ENCODE results near the gene HLCS.

HLCS gene

GRCh38 chr21:36965720-36966065, 776 bp downstream of the HLCS start (continued):
- TF ChIP-seq ZNF416 (tag by site-specific recombination; IDR thresholded peaks at IDR 0.05): no peak
- peak; percentile 61; the same call in 1 of the 2 replicates for TF ChIP-seq ZBTB17 (tag by site-specific recombination; IDR thresholded peaks at IDR 0.05)
- no peak for TF ChIP-seq KLF9 (tag by site-specific recombination; IDR thresholded peaks at IDR 0.05; ENCODE audit: low read depth)
- TF ChIP-seq ZNF488 (tag by site-specific recombination; IDR thresholded peaks at IDR 0.05): no peak
- TF ChIP-seq ZBTB8A (tag by site-specific recombination; IDR thresholded peaks at IDR 0.05): no peak
- no peak for TF ChIP-seq ZNF707 (tag by site-specific recombination; IDR thresholded peaks at IDR 0.05)
- TF ChIP-seq ZNF610 (tag by site-specific recombination; IDR thresholded peaks at IDR 0.05; ENCODE audit: borderline replicate concordance): no peak
- TF ChIP-seq ZNF341 (tag by site-specific recombination; IDR thresholded peaks at IDR 0.05; ENCODE audit: low read depth): peak; percentile 42
- no peak for TF ChIP-seq ZNF747 (tag by site-specific recombination; IDR thresholded peaks at IDR 0.05)
- 0 out of 2 replicates have a peak, but pooled peaks have one; percentile 3 for TF ChIP-seq ZNF184 (tag by site-specific recombination; IDR thresholded peaks at IDR 0.05)
- TF ChIP-seq PRDM10 (tag by site-specific recombination; IDR thresholded peaks at IDR 0.05): no peak
- 0 out of 2 replicates have a peak, but pooled peaks have one; percentile 73 for TF ChIP-seq ZNF639 (tag by site-specific recombination; IDR thresholded peaks at IDR 0.05)
- no peak for TF ChIP-seq ZNF629 (tag by site-specific recombination; IDR thresholded peaks at IDR 0.05)
- TF ChIP-seq SP7 (tag by site-specific recombination; IDR thresholded peaks at IDR 0.05): no peak
- no peak for TF ChIP-seq ZNF596 (tag by site-specific recombination; IDR thresholded peaks at IDR 0.05)
- TF ChIP-seq ZNF692 (tag by site-specific recombination; IDR thresholded peaks at IDR 0.05): no peak; the same call in 1 of the 2 replicates

GRCh38 chr21:36964827-36965719, 1.4 kb downstream of the HLCS start:
- Histone ChIP-seq H3K9me3 (ENCODE audit: control insufficient read depth, insufficient read depth, low read depth, low read length) (no peaks in the 10 kb centered on the region), H3K4me1 (ENCODE audit: control insufficient read depth, insufficient read depth, low read length) (peaks cover 8% of the 10 kb centered on the region; the same call in 1 of the 2 replicates), H3K4me3 (ENCODE audit: low read depth, low read length) (peak overlapping the region; percentile 80), H3K27ac (ENCODE audit: extremely low read depth, low read depth, low read length) (no peak overlapping the region; the same call in 1 of the 2 replicates), H3K36me3 (ENCODE audit: control insufficient read depth in 2 of 2, insufficient read depth in 1 of 2, low read length in 2 of 2) (peaks cover 13 to 15% of the 10 kb centered on the region in 2 experiments)
- CTCF ChIA-PET: interaction anchor here (0.6 to 5.2 kb wide), 13 partner anchors 10 to 710 kb away, joined by 3 to 48 read pairs (median 4); no protein-coding TSS in a partner anchor
- POLR2A ChIA-PET: interaction anchor here (0.6 to 3.1 kb wide), 7 partner anchors 8 to 534 kb away, joined by 3 to 14 read pairs (median 4); no protein-coding TSS in a partner anchor
- no peak for TF ChIP-seq ZNF248 (tag by site-specific recombination; IDR thresholded peaks at IDR 0.05)
- TF ChIP-seq ZBTB21 (tag by site-specific recombination; IDR thresholded peaks at IDR 0.05): peak; percentile 49; the same call in 1 of the 2 replicates
- TF ChIP-seq PRDM6 (tag by site-specific recombination; IDR thresholded peaks at IDR 0.05): peak; percentile 55
- TF ChIP-seq ZNF629 (tag by site-specific recombination; IDR thresholded peaks at IDR 0.05): peak; percentile 81
- TF ChIP-seq YY2 (tag by site-specific recombination; IDR thresholded peaks at IDR 0.05): no peak
- no peak for TF ChIP-seq ZNF704 (tag by site-specific recombination; IDR thresholded peaks at IDR 0.05)
- TF ChIP-seq ZNF677 (tag by site-specific recombination; IDR thresholded peaks at IDR 0.05): 0 out of 2 replicates have a peak, but pooled peaks have one; percentile 22
- TF ChIP-seq ZFP41 (tag by site-specific recombination; IDR thresholded peaks at IDR 0.05; ENCODE audit: borderline replicate concordance): no peak
- no peak for TF ChIP-seq ZNF645 (tag by site-specific recombination; IDR thresholded peaks at IDR 0.05)
